ENCODE data around the gene NOL7.

The NOL7 gene

GRCh38 chr6:13600036-13600435, 15.1 kb upstream of the NOL7 start:
- no peak for DNase-seq

DNA sequence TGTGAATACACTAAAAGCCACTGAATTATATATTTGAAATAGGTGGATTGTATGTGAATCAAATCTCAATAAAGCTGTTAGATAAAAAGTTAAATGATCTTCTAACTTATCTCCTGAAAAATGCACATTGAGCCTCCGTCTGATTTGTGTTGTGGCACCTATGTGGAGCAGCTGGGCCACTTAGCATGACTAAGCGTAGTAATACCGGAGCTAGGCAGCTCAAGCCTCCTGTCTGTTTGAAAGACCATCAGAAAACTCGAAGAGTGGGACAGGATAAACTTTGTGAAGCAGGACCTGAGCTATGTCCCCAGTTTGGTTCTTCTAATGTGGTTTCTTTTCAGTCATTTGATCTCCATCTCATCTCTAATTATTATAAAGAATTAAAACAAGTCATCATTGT, 11.0 kb upstream of the NOL7 start:
- no peak for DNase-seq

- no peak for DNase-seq
Measured at GRCh38 chr6:13604546-13605416, 10.4 kb upstream of the NOL7 start.

- DNase-seq, result no peak
Measured at GRCh38 chr6:13605634-13606033, 9.5 kb upstream of the NOL7 start.

DNA sequence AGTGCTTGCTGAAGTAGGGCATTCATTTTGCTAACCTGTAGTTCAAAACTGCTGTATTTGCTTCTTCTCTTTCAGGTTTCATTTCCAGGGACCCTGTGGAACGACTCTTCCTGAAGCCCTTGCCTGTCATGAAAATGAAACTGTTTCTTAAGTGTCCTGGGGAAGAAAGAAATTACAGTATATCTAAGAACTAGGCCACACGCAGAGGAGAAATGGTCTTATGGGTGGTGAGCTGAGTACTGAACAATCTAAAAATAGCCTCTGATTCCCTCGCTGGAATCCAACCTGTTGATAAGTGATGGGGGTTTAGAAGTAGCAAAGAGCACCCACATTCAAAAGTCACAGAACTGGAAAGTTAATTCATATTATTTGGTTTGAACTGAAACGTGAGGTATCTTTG, 3.4 kb upstream of the NOL7 start:
- no peak for DNase-seq

DNA sequence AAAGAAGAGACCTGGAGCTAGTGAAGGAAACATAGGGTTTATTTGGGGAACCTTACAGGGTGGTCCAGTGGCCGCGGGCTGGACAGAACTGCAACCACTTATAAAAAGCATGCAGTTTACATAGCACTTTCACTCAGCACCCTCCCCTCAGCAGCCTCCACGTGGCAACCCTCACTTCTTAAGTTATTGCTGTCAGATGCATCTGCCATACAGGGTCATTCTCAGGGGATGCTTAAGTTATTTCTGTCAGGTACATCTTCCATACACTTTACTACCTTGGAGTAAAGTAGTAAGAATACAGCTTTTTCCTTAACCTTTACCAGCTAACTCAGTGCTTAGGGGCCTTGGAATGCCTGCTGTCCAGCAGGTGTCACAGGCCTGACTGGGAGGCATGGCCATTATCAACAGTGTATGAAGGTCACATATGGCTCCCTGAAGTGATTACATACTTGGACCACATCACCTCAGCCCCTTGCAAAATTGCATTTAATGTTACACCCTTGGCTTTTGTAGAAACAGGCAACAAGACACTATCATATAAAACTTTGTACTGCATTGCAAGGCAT, 2.0 kb upstream of the NOL7 start:
- no peak for DNase-seq

- DNase-seq, result no peak
Measured at GRCh38 chr6:13614126-13614925, 809 bp upstream of the NOL7 start.

DNA sequence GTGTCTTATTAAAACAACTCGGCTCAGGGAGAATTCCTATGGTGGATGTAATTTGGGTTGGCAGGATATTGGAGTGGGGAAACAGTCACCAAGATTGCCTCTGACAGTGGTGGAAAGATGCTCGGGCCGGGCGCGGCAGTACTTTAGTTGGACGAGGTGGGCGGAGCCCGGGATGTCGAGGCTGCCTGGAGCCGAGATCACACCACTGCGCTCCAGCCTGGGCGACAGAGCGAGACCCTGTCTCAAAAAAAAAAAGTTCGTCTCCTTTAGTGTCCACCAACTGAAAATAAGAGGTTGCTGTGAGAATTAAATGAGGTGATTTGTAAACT, 621 bp downstream of the NOL7 start:
- no peak for DNase-seq

DNA sequence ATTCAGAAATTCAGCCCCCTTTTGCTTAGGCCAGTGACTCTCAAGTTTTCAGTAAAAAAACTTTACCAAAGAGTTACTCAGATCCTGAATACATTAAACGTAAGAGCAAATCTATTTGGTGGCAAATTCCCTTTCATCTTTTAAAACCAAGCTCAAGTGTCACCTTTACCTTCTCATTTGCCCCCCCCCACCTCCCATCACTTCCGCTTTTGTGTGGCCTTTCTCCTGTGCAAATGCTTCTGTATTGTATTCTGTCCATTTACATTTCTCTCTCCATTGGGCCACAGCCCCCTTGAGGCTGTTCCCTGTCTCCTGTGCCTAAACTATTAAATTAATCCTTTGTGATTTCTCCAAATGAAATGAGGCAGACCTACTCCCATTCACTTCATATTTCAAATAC, 1.9 kb downstream of the NOL7 start:
- DNase-seq, result no peak

- no peak for DNase-seq
Measured at GRCh38 chr6:13624871-13625288, 9.7 kb downstream of the NOL7 start.

DNA sequence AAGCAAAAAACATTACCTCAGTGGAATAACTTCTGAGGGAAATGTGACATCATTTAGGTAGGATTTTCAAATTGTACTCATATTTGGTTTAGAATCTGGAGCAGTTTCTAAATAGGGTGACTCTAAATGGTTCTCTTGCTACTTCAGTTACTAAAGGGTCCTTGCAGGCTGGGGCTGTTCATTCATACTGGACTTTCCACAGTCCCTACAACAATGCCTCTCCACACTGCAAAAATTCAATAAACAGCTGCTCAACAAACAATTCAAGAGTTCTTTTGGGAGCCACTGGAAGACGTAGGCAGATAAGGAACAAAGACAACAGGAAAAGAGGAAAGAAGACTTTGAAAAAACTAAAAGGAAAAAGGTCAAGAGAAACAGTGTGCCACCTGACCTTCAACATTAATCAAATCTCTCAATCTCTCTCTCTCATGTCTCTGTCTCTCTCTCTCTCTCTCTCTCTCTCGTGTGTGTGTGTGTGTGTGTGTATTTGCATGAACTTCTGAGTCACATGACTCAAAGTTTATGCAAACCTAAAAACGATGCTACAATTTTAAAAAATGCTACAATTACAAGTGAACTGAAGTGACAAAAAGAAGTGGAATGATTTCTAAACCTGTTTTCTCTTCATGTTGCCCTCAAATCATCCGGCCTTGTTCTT, 14.5 kb downstream of the NOL7 start:
- DNase-seq, result no peak

DNA sequence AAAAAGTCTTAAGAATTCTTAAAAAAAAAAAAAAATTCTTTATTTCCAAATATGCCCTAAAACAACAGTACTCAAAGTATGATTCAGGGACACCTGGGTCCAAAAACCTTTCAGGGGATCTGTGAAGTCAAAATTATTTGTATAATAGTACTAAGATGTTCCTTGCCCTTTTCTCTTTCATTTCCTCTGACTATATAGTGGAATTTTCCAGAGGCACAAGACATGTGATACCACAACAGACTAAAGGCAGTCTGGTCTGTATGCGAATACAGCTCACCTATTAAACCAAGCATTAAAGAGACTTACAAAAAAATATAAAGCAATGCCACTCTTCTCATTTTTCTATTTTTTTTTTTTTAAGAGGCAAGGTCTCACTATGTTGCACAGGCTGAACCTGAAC, 15.4 kb downstream of the NOL7 start:
- DNase-seq, result no peak

DNA sequence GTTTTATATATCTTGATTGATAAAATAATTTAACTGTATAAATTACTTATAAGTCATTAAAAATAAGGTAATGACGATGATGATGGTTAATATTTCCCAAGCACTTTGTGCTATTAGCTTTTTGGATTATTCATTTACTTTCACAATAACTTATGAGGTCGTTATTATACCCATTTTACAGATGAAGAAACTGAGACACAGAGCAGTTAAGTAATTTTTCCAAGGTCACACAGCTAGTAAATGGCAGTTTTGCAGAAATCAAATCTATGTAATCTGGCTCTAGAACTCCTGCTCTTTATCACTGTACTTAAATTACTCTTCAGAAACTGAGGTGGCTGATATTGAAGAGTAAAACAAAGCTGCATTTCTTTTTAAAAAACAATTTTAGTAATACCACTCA, 18.2 kb downstream of the NOL7 start:
- no peak for DNase-seq

- DNase-seq, result no peak
Measured at GRCh38 chr6:13635948-13636658, 21.0 kb downstream of the NOL7 start.

- no peak for DNase-seq
Measured at GRCh38 chr6:13638014-13638413, 22.9 kb downstream of the NOL7 start.

DNA sequence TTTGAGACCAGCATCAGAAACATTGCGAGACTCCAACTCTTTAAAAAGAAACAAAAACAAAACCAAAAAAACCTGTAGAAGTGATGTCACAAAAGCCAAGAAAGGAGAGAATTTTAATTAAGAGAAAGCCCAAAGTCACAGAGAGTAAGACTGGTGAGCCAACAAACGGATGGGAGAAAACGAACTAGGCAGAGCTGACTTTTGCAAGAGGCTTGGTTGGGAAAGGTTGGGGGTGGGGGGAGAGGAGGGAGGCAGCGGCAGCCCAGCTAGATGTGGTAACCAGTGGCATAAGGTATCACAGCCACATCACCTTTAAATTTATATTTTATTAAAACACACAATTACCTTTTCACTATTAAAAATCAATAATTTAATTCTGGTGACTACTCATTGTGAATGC, 23.5 kb downstream of the NOL7 start:
- no peak for DNase-seq

- no peak for DNase-seq
Measured at GRCh38 chr6:13641315-13641714, 26.2 kb downstream of the NOL7 start.

DNA sequence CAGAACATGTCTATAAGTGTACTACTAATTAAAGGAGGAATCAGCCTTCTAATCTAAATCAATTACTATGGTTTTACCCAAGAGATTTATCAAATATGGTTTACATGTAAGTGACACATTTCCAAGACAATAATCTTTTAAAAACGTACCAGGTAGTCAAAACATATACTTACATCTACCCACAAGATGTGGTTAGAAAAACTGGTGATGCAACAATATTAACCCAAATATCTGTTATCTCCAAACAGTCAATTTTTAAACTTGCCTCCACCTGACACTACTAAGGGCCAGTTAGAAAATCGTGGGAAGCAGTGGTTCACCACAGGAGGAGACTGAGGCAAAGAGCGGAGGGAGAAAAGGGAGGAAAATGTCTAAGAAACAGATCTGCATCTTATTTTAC, 28.0 kb downstream of the NOL7 start:
- no peak for DNase-seq

DNA sequence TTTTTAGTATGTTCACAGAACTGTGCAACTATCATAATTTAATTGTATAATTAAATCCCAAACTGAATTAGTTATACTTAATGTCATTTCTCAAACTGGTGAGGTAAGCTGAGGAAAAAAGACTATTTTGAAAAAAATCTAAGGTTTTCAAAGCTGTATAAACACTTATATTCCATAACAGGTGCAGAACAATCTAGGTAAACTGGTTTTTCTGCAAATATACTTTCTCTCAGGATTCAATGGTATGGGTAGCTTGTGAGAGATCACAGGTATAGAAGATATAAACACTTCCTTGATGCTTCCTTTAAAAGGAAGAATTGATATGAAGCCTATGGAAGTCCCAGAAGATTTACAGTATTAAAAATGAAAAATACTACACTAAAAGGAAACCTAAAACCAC, 33.7 kb downstream of the NOL7 start:
- no peak for DNase-seq

DNA sequence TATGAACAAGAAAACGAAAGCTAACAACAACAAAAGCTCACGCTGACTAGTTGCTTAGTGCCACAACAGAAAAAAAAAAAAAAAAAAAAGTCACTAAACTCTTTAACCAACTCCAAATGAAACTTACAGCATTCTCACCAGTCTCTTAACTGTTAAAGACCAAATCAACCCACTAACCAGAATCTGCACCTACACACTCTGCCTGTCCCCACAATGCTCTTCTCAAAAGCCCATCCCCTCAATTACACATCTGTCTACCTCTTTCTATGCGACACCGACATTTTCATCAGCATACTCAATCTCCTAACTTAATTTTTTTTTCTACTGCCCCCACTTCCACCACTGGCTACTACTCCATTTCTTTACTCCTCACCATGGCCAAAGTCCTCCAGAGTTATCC, 34.3 kb downstream of the NOL7 start:
- DNase-seq, result no peak

- no peak for DNase-seq
Measured at GRCh38 chr6:13653296-13653695, 38.2 kb downstream of the NOL7 start.

- no peak for DNase-seq
Measured at GRCh38 chr6:13654496-13654895, 39.4 kb downstream of the NOL7 start.

DNA sequence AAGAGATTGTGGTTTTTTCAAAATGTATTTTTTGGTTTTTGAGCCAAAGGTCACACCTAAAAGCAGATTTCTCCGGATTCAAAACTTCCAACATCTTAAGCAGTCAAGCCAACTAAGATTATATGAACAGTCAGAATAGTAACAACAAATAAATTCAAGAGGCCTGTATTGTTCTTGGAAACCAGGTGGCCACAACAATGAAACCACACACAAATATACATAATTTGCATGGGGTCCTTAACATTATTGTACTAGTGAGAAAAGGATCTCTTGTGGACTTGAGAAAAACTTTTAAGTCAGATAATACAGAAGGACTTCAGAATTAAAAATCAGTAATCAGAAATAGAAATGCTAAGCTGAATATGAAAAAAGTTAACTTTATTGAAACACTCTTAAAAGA, 40.6 kb downstream of the NOL7 start:
- no peak for DNase-seq
